HG02943 (cell line): ENCODE measurements around the gene SDK1.

ENCODE experiments used
- ATAC-seq: cut with Tn5 transposase; IDR thresholded peaks from one replicate; pipeline ENCODE4 v1.9.1; 2021; ENCODE audit warnings: mild to moderate bottlenecking, low read depth, moderate library complexity; ENCODE audit not compliant: unreplicated experiment

SDK1 gene

DNA sequence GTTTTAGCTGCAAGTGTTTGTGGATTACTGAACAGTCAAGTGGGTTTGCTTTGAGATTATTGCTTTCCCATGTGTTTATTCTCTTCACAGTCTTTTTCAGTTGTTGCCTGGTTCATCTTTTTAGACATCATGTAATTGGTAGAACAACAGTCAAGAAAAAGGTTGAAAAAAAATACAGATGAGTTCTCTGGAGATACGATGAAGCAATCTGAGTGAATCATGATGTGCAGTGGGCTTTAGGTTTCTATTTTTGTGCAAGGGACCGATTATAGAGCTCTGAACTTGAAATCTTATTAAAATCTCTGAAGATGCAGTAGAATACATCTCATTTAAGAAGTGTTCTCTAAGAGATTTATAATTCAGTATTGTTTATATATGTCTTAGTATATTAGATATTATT is 145.7 kb downstream of the SDK1 start:
- no peak for ATAC-seq

- ATAC-seq = no peak
These were observed 150.6 kb downstream of the SDK1 start for GRCh38 chr7:3451701-3452100.

GRCh38 chr7:3453398-3453797 is 152.3 kb downstream of the SDK1 start:
- no peak for ATAC-seq

- no peak for ATAC-seq
These were observed 154.9 kb downstream of the SDK1 start for GRCh38 chr7:3455806-3456595.

DNA sequence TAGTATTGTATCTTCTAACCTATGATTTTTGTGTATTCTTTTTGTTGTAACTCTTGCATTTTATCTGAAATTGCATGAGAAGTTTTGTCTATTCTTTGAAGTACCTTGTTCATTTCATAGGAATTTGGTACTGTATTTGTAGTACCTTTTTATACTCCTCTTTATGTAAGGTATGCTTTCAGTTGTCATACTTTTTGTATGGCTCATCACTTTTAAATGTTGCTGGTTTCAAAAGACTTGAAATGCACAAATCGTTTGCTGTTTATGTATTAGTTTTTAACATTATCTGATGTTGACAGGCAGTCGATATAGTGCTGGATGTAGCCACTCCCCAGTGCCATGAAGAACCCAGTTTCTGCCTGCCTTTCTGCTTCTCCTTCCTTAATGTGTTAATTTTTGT is 158.1 kb downstream of the SDK1 start:
- ATAC-seq = no peak

- no peak for ATAC-seq
These were observed 160.9 kb downstream of the SDK1 start for GRCh38 chr7:3461923-3462322.

GRCh38 chr7:3463696-3464095 is 162.6 kb downstream of the SDK1 start:
- ATAC-seq = no peak

- ATAC-seq = no peak
These were observed 164.0 kb downstream of the SDK1 start for GRCh38 chr7:3464900-3465622.

DNA sequence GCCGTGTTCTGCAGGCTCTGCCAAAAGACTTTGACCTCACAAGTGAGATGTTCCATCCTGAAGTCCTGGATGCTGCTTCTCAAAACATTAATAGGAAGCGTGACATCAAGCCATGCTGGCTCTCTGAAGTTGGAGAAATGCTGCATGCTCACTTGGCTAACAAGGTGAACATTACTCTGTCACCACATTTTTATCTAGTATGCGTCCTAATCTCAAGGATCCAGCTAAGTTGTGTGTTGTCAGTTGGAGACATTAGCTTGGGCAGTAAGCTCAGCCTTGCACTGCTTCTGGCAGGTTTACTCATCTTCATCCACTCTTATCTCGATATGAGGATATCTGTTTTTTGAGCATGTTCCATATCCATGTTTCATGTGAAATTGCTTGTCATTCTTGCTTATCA is 165.2 kb downstream of the SDK1 start:
- ATAC-seq = no peak

- no peak for ATAC-seq
These were observed 168.6 kb downstream of the SDK1 start for GRCh38 chr7:3469641-3470040.

- ATAC-seq = no peak
These were observed 179.1 kb downstream of the SDK1 start for GRCh38 chr7:3480197-3480596.

DNA sequence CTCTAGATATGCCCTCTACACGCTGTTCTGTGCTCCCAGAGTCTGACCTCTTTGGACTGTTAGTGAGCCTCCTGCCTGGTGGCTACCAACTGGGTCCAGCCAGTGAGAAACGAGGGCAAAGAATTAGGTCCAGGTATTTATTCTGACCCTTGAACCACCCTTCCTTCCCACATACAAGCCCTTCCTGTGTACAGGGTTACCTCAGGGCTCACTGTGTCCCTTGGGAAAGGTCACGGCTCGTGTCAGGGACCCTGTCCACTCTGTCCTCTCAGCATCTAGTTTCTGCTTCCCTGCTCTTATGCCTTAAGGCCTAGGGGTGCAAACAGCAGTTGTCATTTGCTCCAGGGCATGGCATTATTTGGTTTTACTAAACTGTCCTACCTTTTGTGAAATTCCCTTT is 180.4 kb downstream of the SDK1 start:
- ATAC-seq = no peak

DNA sequence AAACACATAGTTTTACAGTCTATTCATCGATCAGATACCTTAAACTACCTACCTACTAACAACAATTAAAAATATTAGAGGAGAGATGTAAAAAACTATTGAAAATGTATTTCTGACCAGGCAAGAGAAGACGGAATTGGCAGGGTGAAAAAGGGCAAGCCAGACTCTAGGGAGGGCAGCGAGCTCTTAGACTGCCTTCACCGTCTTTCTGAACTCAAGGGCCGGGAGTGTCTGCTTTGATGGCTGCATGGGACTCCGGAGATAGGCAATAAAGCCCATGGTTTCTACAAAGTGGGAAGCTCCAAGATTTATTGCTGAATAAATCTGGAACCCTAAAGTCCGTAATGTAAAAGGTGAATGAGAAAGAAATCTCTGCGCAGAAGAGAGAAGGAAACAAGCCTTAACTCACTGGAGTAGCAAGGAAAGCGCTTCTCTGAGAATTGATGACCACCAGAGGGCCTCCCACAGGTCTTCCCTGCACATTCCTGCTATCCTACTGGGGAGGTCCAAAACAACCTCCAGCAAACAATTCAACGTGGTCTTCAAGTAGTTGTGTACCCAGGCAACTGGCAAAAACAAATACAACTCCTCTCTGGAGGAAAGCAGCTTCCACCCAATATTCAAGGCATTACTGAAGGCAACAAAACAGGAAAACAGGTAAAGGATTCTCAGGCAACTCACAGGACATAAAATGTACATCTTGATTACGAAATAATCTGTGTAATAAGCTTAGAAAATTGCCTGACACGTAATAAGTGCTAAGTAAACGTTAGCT is 181.3 kb downstream of the SDK1 start:
- ATAC-seq = no peak

- no peak for ATAC-seq
These were observed 185.8 kb downstream of the SDK1 start for GRCh38 chr7:3486841-3487240.

DNA sequence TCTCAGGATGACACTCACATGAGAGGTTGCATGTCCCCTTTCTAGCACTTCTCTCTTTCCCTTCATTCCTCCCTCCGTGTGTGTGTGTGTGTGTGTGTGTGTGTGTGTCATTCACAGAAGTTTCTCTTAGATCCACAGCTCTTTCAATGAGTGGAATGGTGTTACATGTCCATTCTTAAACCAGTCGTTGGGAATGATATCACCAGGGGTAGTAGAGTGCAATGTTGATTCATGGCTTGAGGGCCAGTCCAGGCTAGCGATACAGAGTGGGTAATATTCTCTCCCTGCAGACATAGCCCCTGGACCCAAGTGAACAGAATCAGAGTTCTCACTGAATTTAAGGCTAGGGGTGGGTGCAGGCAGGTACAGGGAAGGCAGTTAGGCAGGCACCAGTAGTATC is 187.8 kb downstream of the SDK1 start:
- ATAC-seq = no peak

DNA sequence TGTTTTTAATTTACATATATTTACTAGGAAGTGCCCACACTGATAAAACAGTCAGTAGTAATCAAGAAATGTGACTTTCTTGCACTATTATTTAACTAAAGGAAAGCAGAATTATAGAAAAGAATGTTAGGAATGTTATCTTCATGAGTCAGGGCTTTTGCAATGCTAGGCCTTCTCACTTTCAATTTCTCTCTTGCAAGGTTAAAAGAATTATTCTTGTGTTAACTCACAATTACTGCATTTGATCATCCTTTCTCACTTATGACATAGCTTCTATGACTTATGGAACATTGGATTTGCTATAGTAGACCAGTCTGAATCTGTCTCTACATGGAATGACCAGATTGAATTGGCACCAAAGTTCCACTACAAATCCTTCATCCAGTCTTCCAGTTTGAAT is 192.4 kb downstream of the SDK1 start:
- no peak for ATAC-seq

DNA sequence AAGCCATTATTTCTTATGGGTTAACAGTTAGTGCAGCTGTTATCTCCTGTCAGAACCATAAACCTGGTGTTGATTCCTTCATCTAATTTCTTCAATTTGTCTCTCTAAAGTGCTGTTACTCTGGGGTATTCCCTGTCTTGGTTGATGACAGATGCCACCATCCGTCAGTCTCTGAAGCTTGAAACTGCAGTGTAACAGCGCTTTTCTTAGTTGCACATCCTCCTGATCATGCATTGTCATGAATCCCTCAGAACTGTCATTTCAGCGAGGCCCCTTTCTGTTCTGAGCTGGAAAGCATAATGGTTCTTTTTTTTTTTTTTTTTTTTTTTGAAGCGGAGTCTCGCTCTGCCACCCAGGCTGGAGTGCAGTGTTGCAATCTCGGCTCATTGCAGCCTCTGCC is 193.9 kb downstream of the SDK1 start:
- ATAC-seq = no peak

DNA sequence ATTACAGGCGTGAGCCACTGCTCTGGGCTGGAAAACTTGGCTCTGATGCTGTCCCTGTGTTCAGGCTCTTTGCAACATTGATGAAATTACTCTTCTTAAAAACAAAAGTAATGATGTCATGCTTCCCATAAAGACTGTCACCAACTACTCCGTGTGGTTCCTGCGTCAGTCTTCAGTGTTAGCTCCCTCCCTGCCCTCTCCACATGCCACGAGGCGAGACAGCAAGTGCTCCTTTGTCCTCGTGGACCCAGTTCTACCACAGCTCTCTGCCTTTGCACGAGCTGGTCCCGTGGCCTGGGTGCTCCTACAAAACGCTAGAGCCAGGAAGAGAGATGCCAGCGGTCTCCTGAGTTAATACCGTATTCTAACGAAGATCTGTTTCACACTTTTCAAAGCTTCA is 194.5 kb downstream of the SDK1 start:
- ATAC-seq = no peak

DNA sequence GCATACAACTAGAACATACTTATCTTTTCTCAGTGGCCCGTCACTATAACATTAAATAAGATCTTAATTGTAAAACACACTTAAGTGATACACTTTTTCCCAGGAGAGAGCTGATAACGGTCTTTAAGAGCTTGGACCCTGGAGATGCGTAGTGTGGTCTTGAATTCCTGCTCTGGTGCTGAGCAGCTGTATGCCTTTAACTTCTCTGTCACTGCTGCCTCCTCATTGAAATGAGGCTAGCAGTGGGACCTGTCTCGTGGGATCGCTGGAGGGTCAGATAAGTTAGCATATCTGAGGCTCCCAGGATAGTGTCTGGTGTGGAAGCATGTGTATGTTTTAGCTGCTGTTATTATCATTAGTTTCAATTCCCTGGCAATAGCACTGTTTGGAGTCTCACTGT is 194.9 kb downstream of the SDK1 start:
- no peak for ATAC-seq

DNA sequence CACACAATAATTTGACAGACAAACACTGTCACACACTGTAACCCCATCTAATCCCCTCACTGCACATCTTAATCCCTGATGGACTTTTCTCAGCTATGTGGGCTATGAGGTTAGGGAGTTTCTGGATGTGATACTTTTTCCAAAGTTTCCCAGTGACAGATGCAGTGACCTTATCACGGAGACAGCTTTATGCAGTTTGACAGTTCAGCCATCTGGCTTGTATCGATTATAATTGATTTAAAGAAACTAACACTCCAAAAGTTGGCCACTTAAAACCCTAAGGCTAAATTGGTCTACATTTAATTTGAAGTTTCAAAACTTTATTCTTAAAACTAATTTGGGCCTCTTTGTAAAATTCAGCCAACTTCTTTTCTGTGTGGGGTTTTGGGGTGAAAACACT is 196.7 kb downstream of the SDK1 start:
- no peak for ATAC-seq

DNA sequence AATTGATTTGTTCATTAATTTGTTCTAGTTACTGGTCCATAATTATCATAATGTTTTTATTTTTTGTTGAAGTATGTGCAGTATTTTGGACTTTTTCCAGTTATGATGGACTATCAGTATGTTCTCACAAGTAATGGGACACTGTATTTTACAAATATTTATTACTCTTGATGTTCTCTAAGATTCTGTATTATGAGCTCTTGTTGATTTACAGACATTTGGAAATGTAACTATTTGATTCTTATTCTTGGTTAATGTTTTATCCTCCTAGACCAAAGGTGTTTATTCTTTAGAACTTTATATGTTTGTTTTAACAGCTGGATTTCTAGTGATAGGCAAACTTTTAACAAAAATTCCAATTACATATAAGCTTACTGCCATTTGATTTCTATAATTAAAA is 200.6 kb downstream of the SDK1 start:
- ATAC-seq = no peak
